Heart left ventricle (tissue), 16 donors: Measurements from ENCODE around the gene ADAT1. TPM values are rescaled to one million over a fixed set of nuclear protein-coding genes. Genes with fewer than 3 reads are reported as not detected.

ENCODE experiments used
- ATAC-seq, 4 donors: fragments of 200-7000 bp; cut with Tn5 transposase; one replicate each; pipeline ENCODE4 v1.9.1; 2020 to 2022; ENCODE audit warnings: moderate library complexity in 4 of 4, mild to moderate bottlenecking in 3 of 4, moderate number of reproducible peaks in 1 of 4
- DNase-seq, 5 donors: peaks; one replicate each; pipeline ENCODE4 v3.0.0-alpha.2; 2020
- H3K27ac ChIP-seq, 12 donors: fragments of 200-600 bp; sonication (generic) in 4 of 12; one replicate each; pipeline versions ENCODE4 v1.5.0 to v1.8.0; 2016 to 2022; ENCODE audit warnings: mild to moderate bottlenecking in 2 of 12
- H3K27me3 ChIP-seq, 9 donors: fragments of 200-600 bp; sonication (generic) in 2 of 9; one replicate each; pipeline versions ENCODE4 v1.5.1 to v1.8.0; 2016 to 2022; ENCODE audit warnings: mild to moderate bottlenecking in 3 of 9
- H3K36me3 ChIP-seq, 9 donors: fragments of 200-600 bp; sonication (generic) in 2 of 9; one replicate each; pipeline versions ENCODE4 v1.5.0 to v1.8.0; 2018 to 2022; ENCODE audit warnings: mild to moderate bottlenecking in 2 of 9
- H3K4me1 ChIP-seq, 12 donors: fragments of 200-600 bp; sonication (generic) in 4 of 12; one replicate each; pipeline versions ENCODE4 v1.5.0 to v1.8.0; 2016 to 2022; ENCODE audit warnings: mild to moderate bottlenecking in 3 of 12
- H3K4me3 ChIP-seq, 12 donors: fragments of 200-600 bp; sonication (generic) in 4 of 12; one replicate each; pipeline versions ENCODE4 v1.5.0 to v1.8.0; 2017 to 2022; ENCODE audit warnings: mild to moderate bottlenecking in 9 of 12, moderate library complexity in 4 of 12
- H3K9me3 ChIP-seq, 12 donors: fragments of 200-600 bp; sonication (generic) in 4 of 12; one replicate each; pipeline versions ENCODE4 v1.5.0 to v1.8.0; 2016 to 2022; ENCODE audit warnings: mild to moderate bottlenecking in 1 of 12
- CTCF ChIP-seq, 12 donors: fragments of 200-600 bp; sonication (generic) in 4 of 12; IDR thresholded peaks; one replicate each; pipeline versions ENCODE4 v1.5.0 to v1.8.0; 2018 to 2022; ENCODE audit warnings: antibody characterized with exemption in 12 of 12, mild to moderate bottlenecking in 5 of 12
- POLR2A ChIP-seq, 2 donors: fragments of 450-650 bp; IDR thresholded peaks; one replicate each; pipeline ENCODE4 v1.6.1; 2017; ENCODE audit warnings: antibody characterized with exemption in 2 of 2, mild to moderate bottlenecking in 2 of 2, moderate library complexity in 2 of 2
- WGBS, 4 donors: extraction: QIAGEN DNeasy Blood & Tissue Kit in 2 of 4; methylation state at CpG; one replicate each; pipeline versions ENCODE4 v1.1.5 to v1.1.7; 2013 to 2018; 5-methylcytosine and 5-hydroxymethylcytosine counted together
- intact Hi-C, 10 donors: fragments of 100-400 bp; cut with DNase I; formaldehyde crosslinking; loops; one replicate each; pipeline versions ENCODE4 v1.11.1 to v1.14.2; 2022
- long read RNA-seq, 3 donors: library from polyadenylated mRNA; unstranded; transcript quantifications; one replicate each; pipeline ENCODE4 v2.0.0, GENCODE V29; 2020 to 2021
- polyA plus RNA-seq, 2 donors: library from polyadenylated mRNA; stranded (reverse); fragments of 200-250 nt; gene quantifications; one replicate each; pipeline ENCODE4 v1.2.3, GENCODE V29; 2013
- total RNA-seq, 9 donors: library from RNA; depleted of rRNA in 2 of 9; stranded (reverse); fragments of >200 nt in 2 of 9; fragmentation: NEBNext Ultra II Directional in 3 of 9; extraction: Animal tissue kit (Norgen Biotek cat#: 25700) in 3 of 9; gene quantifications; one replicate each; pipeline versions ENCODE4 v1.1.0 to v1.2.4, GENCODE V29; 2016 to 2023
- donor health status: ischemic (EF 13 %, LVEDD 7.1; RV severe dilation, severe dysfunction).
- donor health status: healthy with polysubstance abuse.
- donor health status: DM: no; HTN: yes; CAD: no.
- donor health status: DM: no; HTN: no; CAD: no.
- donor health status: ischemic (EF 25% LVEDD 6.9; RV normal size, moderate dysfunction).
- donor health status: ischemic (EF 25% LVEDD 5.7; RV mildly dilated, moderate dysfunction).
- donor health status: healthy.
- donor health status: DM: yes; HTN: yes; CAD: no.
- donor health status: ischemic (EF 35%, LVEDD 5.7; RV mildly dilated, moderate dysfunction).
- donor health status: nonischemic (EF 11% LVEDD 7.7; RV severe dilation, severe dysfunction).
- donor health status: DM: yes; HTN: yes; CAD: no.
- donor health status: PGD.
- donor health status: ischemic (EF 29% LVEDD 5.4; RV normal size, mild dysfunction).
- donor health status: nonischemic (EF 23%, LVEDD 6.1; RV moderate dilation, normal function).

Gene ADAT1
- total RNA-seq (10 to 100 TPM; 16.8 to 37.5 (median 24.1) TPM), polyA plus RNA-seq (10 to 100 TPM in 1 of 2 donors, 1 to 10 TPM in 1; 8.0 to 15.3 TPM)
- long read RNA-seq, donor 1, partial matches to known transcripts, result 12 of 15 reads
- long read RNA-seq, donor 1, other reads (novel, unspliced or antisense), result 1 of 15 reads
- long read RNA-seq, donor 2, transcript ADAT1-201 (11 exons, 1,869 nt), result major isoform, 17 of 40 reads
- long read RNA-seq, donor 2, partial matches to known transcripts, result 17 of 40 reads
- long read RNA-seq, donor 2, other reads (novel, unspliced or antisense), result 6 of 40 reads
- long read RNA-seq, donor 3, transcript ADAT1-201 (11 exons, 1,869 nt), result major isoform, 7 of 18 reads
- long read RNA-seq, donor 3, partial matches to known transcripts, result 7 of 18 reads
- long read RNA-seq, donor 3, other reads (novel, unspliced or antisense), result 4 of 18 reads

- no peak for TF ChIP-seq CTCF (IDR thresholded peaks at IDR 0.05)
- peak in 1 of 2 donors; percentile 92 for TF ChIP-seq POLR2A (IDR thresholded peaks at IDR 0.05)
- H3K4me3 ChIP-seq, result peak within 1 kb of the TSS; percentile 57 to 89 (median 72)
- DNase-seq, result peak; percentile 98 to 99 (median 99)
- no peaks in the 10 kb centered on the region for H3K9me3 ChIP-seq
- intact Hi-C loops, result loop anchor here (1.0 to 10.0 kb wide), 17 partner anchors 24 to 158 kb away; partner anchors contain the start of genes GABARAPL2 (in 5 of the 10), KARS1 (in 4 of the 10), TERF2IP (in 4 of the 10) and TMEM170A (in 2 of the 10)
- peak within 1 kb of the TSS; percentile 74 to 96 (median 92) for H3K27ac ChIP-seq
- H3K36me3 ChIP-seq, result peaks cover 0 to 56% (median 48%) of the 10 kb centered on the region in 9 donors
- H3K4me1 ChIP-seq, result peaks cover 0 to 43% (median 19%) of the 10 kb centered on the region in 12 donors
- WGBS, 4 donors, result 1% methylated on average over 46 to 62 of the region's 62 CpGs
- no peaks in the 10 kb centered on the region for H3K27me3 ChIP-seq
- peak; percentile 96 to 97 (median 97) for ATAC-seq
Measured at GRCh38 chr16:75622761-75623605, at the start of gene ADAT1. ADAT1 (minus strand) TSS chr16:75623281; CDS start chr16:75620799, 2,482 bp downstream.

- no peak for TF ChIP-seq POLR2A (IDR thresholded peaks at IDR 0.05)
- Histone ChIP-seq H3K36me3 (peaks cover 0 to 3% (median 0%) of the 10 kb centered on the region in 9 donors), H3K27ac (no peak overlapping the region), H3K4me1 (peaks cover 0 to under 1% (median 0%) of the 10 kb centered on the region in 12 donors), H3K27me3 (no peaks in the 10 kb centered on the region), H3K9me3 (no peaks in the 10 kb centered on the region), H3K4me3 (no peak overlapping the region)
- intact Hi-C loops, result no loop called here
- DNase-seq, result no peak
- no peak for ATAC-seq
Measured at GRCh38 chr16:75667503-75667902, 44.4 kb upstream of the ADAT1 start.

- no peaks in the 10 kb centered on the region for H3K27me3 ChIP-seq
- WGBS, 4 donors, result 50 to 75% (median 62%) methylated on average over 4 of the region's 4 CpGs
- TF ChIP-seq POLR2A (IDR thresholded peaks at IDR 0.05), result no peak
- peak in 1 of 12 donors; percentile 8 for TF ChIP-seq CTCF (IDR thresholded peaks at IDR 0.05)
- peak overlapping the region in 5 of 12 donors; percentile 10 to 30 (median 17) for H3K27ac ChIP-seq
- no peaks in the 10 kb centered on the region for H3K9me3 ChIP-seq
- no peak overlapping the region for H3K4me3 ChIP-seq
- ATAC-seq (peak in 1 of 4 donors; percentile 25), DNase-seq (no peak)
- peaks cover 0 to 58% (median 48%) of the 10 kb centered on the region in 9 donors for H3K36me3 ChIP-seq
- peaks cover 0 to 25% (median 11%) of the 10 kb centered on the region in 12 donors for H3K4me1 ChIP-seq
- intact Hi-C loops, result no loop called here
Measured at GRCh38 chr16:75660726-75661302, 37.7 kb upstream of the ADAT1 start.

- H3K27ac ChIP-seq, result peak overlapping the region in 2 of 12 donors; percentile 12 to 17
- 81 to 96% (median 91%) methylated on average over 2 to 6 of the region's 6 CpGs for whole genome bisulfite sequencing, 4 donors
- peaks cover 0 to 63% (median 53%) of the 10 kb centered on the region in 9 donors for H3K36me3 ChIP-seq
Measured at GRCh38 chr16:75660321-75660720, 37.2 kb upstream of the ADAT1 start.

More at GRCh38 chr16:75660321-75660720, 37.2 kb upstream of the ADAT1 start:
- Histone ChIP-seq H3K4me3 (no peak overlapping the region), H3K9me3 (no peaks in the 10 kb centered on the region), H3K27me3 (no peaks in the 10 kb centered on the region), H3K4me1 (peaks cover 0 to 25% (median 11%) of the 10 kb centered on the region in 12 donors)
- no peak for DNase-seq
- intact Hi-C loops, result no loop called here
- ATAC-seq, result no peak
- no peak for TF ChIP-seq CTCF (IDR thresholded peaks at IDR 0.05)
- TF ChIP-seq POLR2A (IDR thresholded peaks at IDR 0.05), result no peak
